CD14-positive monocyte (primary cell): ENCODE data around the gene POC1A. TPM values are rescaled to one million over a fixed set of nuclear protein-coding genes. Genes with fewer than 3 reads are reported as not detected.
A peak's percentile ranks its signal among the peaks of the same experiment; 100 is the strongest.

ENCODE experiments used
- DNase-seq, 3 donors: peaks; one replicate each; pipeline ENCODE4 v3.0.0-alpha.2; 2011 to 2022
- H2AFZ ChIP-seq: 2 replicates; pipeline ENCODE4 v1.6.0; 2012; ENCODE audit warnings: mild to moderate bottlenecking, low read depth, low read length, inconsistent platforms; ENCODE audit not compliant: insufficient read depth, poor library complexity, severe bottlenecking
- H3K27ac ChIP-seq, 2 donors: 1 replicate in 1 of 2; 2 replicates in 1 of 2; pipeline ENCODE4 v1.5.1; 2012 to 2013; ENCODE audit warnings: low read length in 2 of 2, control low read depth in 1 of 2, inconsistent platforms in 1 of 2, low read depth in 1 of 2, mild to moderate bottlenecking in 1 of 2
- H3K27me3 ChIP-seq, 2 donors: one replicate each; pipeline versions ENCODE4 v1.6.0 to v1.6.1; 2011 to 2013; ENCODE audit warnings: low read length in 2 of 2; ENCODE audit not compliant: control insufficient read depth in 2 of 2, insufficient read depth in 2 of 2
- H3K36me3 ChIP-seq, 2 donors: replicated peaks in 1 of 2; 1 replicate in 1 of 2; 2 replicates in 1 of 2; pipeline versions ENCODE4 v1.5.1 to v1.6.1; 2012 to 2013; ENCODE audit warnings: low read length in 2 of 2, control low read depth in 1 of 2, inconsistent platforms in 1 of 2, mild to moderate bottlenecking in 1 of 2; ENCODE audit not compliant: insufficient read depth in 2 of 2, control insufficient read depth in 1 of 2
- H3K4me1 ChIP-seq, 2 donors: 1 replicate in 1 of 2; 2 replicates in 1 of 2; pipeline versions ENCODE4 v1.5.1 to v1.6.1; 2012 to 2013; ENCODE audit warnings: low read length in 2 of 2, control low read depth in 1 of 2, inconsistent platforms in 1 of 2, mild to moderate bottlenecking in 1 of 2, moderate library complexity in 1 of 2; ENCODE audit not compliant: insufficient read depth in 2 of 2, control insufficient read depth in 1 of 2
- H3K4me2 ChIP-seq: replicated peaks from 2 replicates; pipeline ENCODE3; 2012; ENCODE audit warnings: low read length, moderate library complexity, mild to moderate bottlenecking; ENCODE audit not compliant: poor library complexity, severe bottlenecking; ENCODE audit errors: extremely low read depth
- H3K4me3 ChIP-seq, 3 experiments: fragments of 200-600 bp in 1 of 3; sonication (generic) in 1 of 3; replicated peaks in 1 of 3; 1 replicate in 2 of 3; 2 replicates in 1 of 3; pipeline ENCODE4 v1.5.1; 2011 to 2013; ENCODE audit warnings: low read length in 3 of 3, mild to moderate bottlenecking in 3 of 3, control low read depth in 2 of 3, low read depth in 2 of 3, inconsistent platforms in 1 of 3, moderate library complexity in 1 of 3
- H3K79me2 ChIP-seq: 2 replicates; pipeline ENCODE4 v1.6.0; 2012; ENCODE audit warnings: mild to moderate bottlenecking, control low read depth, inconsistent platforms, low read length, moderate library complexity; ENCODE audit not compliant: insufficient read depth
- H3K9ac ChIP-seq: 2 replicates; pipeline ENCODE4 v1.6.0; 2017; ENCODE audit warnings: low read length, mild to moderate bottlenecking; ENCODE audit not compliant: insufficient read depth, poor library complexity, severe bottlenecking
- H3K9me3 ChIP-seq, 2 donors: replicated peaks in 1 of 2; 1 replicate in 1 of 2; 2 replicates in 1 of 2; pipeline versions ENCODE4 v1.5.1 to v1.6.1; 2012 to 2013; ENCODE audit warnings: low read length in 2 of 2, control low read depth in 1 of 2; ENCODE audit not compliant: control insufficient read depth in 1 of 2, insufficient read depth in 1 of 2
- H4K20me1 ChIP-seq: 2 replicates; pipeline ENCODE4 v1.6.0; 2012; ENCODE audit warnings: mild to moderate bottlenecking, low read length, control low read depth, moderate library complexity; ENCODE audit not compliant: insufficient read depth
- H3K27ac Mint-ChIP-seq, 7 donors: one replicate each; pipeline ENCODE4 v1.8.0; 2020; ENCODE audit warnings: mild to moderate bottlenecking in 7 of 7, mixed read lengths in 7 of 7, moderate library complexity in 6 of 7, inconsistent platforms in 2 of 7
- H3K27me3 Mint-ChIP-seq, 3 donors: one replicate each; pipeline ENCODE4 v1.8.0; 2021 to 2022; ENCODE audit warnings: low read depth in 3 of 3, mild to moderate bottlenecking in 3 of 3, mixed read lengths in 3 of 3, moderate library complexity in 3 of 3, inconsistent platforms in 1 of 3
- H3K36me3 Mint-ChIP-seq, 2 donors: one replicate each; pipeline ENCODE4 v1.8.0; 2020; ENCODE audit warnings: mixed read lengths in 2 of 2, inconsistent platforms in 1 of 2, mild to moderate bottlenecking in 1 of 2
- H3K4me1 Mint-ChIP-seq: one replicate; pipeline ENCODE4 v1.8.0; 2020; ENCODE audit warnings: mild to moderate bottlenecking, mixed read lengths
- H3K4me3 Mint-ChIP-seq, 2 donors: one replicate each; pipeline ENCODE4 v1.8.0; 2020; ENCODE audit warnings: mild to moderate bottlenecking in 2 of 2, mixed read lengths in 2 of 2, moderate library complexity in 1 of 2
- H3K9me3 Mint-ChIP-seq, 7 donors: one replicate each; pipeline ENCODE4 v1.8.0; 2020 to 2022; ENCODE audit warnings: mixed read lengths in 7 of 7, mild to moderate bottlenecking in 6 of 7, moderate library complexity in 6 of 7, inconsistent platforms in 2 of 7
- CTCF ChIP-seq: fragments of 200-600 bp; IDR thresholded peaks from one replicate; pipeline ENCODE4 v1.8.0; 2022; ENCODE audit warnings: antibody characterized with exemption, mild to moderate bottlenecking
- WGBS: methylation state at CpG from one replicate; pipeline ENCODE4 v1.1.5; 2013; ENCODE audit warnings: missing lambda C conversion rate; ENCODE audit not compliant: insufficient coverage; 5-methylcytosine and 5-hydroxymethylcytosine counted together
- intact Hi-C, 2 donors: fragments of 100-400 bp; cut with micrococcal nuclease; formaldehyde crosslinking; loops; one replicate each; pipeline versions ENCODE4 v1.15.0 to v1.15.1; 2023
- polyA plus RNA-seq, 3 donors: library from polyadenylated mRNA; depleted of rRNA in 1 of 3; unstranded in 2 of 3; stranded (reverse) in 1 of 3; fragments of 300-500 nt in 2 of 3; fragments of >200 nt in 1 of 3; fragmentation: Illumina TruSeq in 2 of 3; gene quantifications; 1 replicate in 2 of 3; 2 replicates in 1 of 3; pipeline ENCODE4 v1.2.3, GENCODE V29; 2012 to 2021

POC1A gene
- polyA plus RNA-seq, 3 donors, result 1.2 to 2.0 (median 1.5) TPM

- 100% methylated on average over 5 of the region's 6 CpGs for WGBS
- TF ChIP-seq CTCF, result no peak
- H3K27me3 Mint-ChIP-seq, result peaks cover 0 to 2% (median 0%) of the 10 kb centered on the region in 3 donors
- Histone ChIP-seq H3K4me3 (no peak overlapping the region), H3K9ac (no peak overlapping the region), H3K4me1 (peaks cover 13 to 15% of the 10 kb centered on the region in 2 donors), H3K9me3 (no peaks in the 10 kb centered on the region), H3K27ac (no peak overlapping the region), H3K79me2 (no peaks in the 10 kb centered on the region), H3K36me3 (peaks cover 6 to 20% of the 10 kb centered on the region in 2 donors), H4K20me1 (no peaks in the 10 kb centered on the region), H2AFZ (no peak overlapping the region), H3K27me3 (no peaks in the 10 kb centered on the region), H3K4me2 (no peak overlapping the region)
- no peak overlapping the region for H3K4me3 Mint-ChIP-seq
- peaks cover 21 to 62% of the 10 kb centered on the region in 2 donors for H3K36me3 Mint-ChIP-seq
- no peaks in the 10 kb centered on the region for H3K9me3 Mint-ChIP-seq
- no peak for DNase-seq
- peaks cover 13% of the 10 kb centered on the region for H3K4me1 Mint-ChIP-seq
- intact Hi-C loops, result no loop called here
- H3K27ac Mint-ChIP-seq, result peak overlapping the region in 1 of 7 donors; percentile 55
Measured at GRCh38 chr3:52112056-52112455, 42.2 kb downstream of the POC1A start.

GRCh38 chr3:52110502-52110901, 43.7 kb downstream of the POC1A start:
- no peak overlapping the region for H3K4me3 Mint-ChIP-seq
- Histone ChIP-seq H3K9ac (no peak overlapping the region), H2AFZ (no peak overlapping the region), H3K4me2 (no peak overlapping the region), H3K4me3 (no peak overlapping the region), H3K9me3 (no peaks in the 10 kb centered on the region), H3K79me2 (no peaks in the 10 kb centered on the region), H3K27me3 (no peaks in the 10 kb centered on the region), H4K20me1 (no peaks in the 10 kb centered on the region), H3K36me3 (peaks cover 6 to 25% of the 10 kb centered on the region in 2 donors), H3K27ac (no peak overlapping the region), H3K4me1 (peaks cover 13% of the 10 kb centered on the region in 2 donors)
- no peak for TF ChIP-seq CTCF
- H3K27ac Mint-ChIP-seq, result no peak overlapping the region
- 68% methylated on average over 2 of the region's 2 CpGs for WGBS
- H3K36me3 Mint-ChIP-seq, result peaks cover 25 to 60% of the 10 kb centered on the region in 2 donors
- H3K9me3 Mint-ChIP-seq, result no peaks in the 10 kb centered on the region
- peaks cover 12% of the 10 kb centered on the region for H3K4me1 Mint-ChIP-seq
- DNase-seq, result no peak
- peaks cover 0 to 5% (median 0%) of the 10 kb centered on the region in 3 donors for H3K27me3 Mint-ChIP-seq
- intact Hi-C loops, result no loop called here
